ENCODE measurements around the gene PLSCR3. TPM values are rescaled to one million over a fixed set of nuclear protein-coding genes. Genes with fewer than 3 reads are reported as not detected.

PLSCR3 gene
- total RNA-seq, 1 donor from 2014 or later, result 6.6 TPM

- peak within 1 kb of the TSS; percentile 67 for H3K9ac ChIP-seq
- no peaks in the 10 kb centered on the region for H3K79me2 ChIP-seq (ENCODE audit: low read depth)
- peaks cover 8% of the 10 kb centered on the region for H3K27me3 ChIP-seq
- Mint-ChIP-seq H3K36me3 (no peaks in the 10 kb centered on the region), H3K9me3 (no peaks in the 10 kb centered on the region), H3K4me3 (peak within 1 kb of the TSS; percentile 91), H3K4me1 (peaks cover 55% of the 10 kb centered on the region), H3K27me3 (ENCODE audit: insufficient read depth, low read depth) (peaks cover 10% of the 10 kb centered on the region), H3K27ac (peak within 1 kb of the TSS; percentile 92)
- H3K36me3 ChIP-seq, result no peaks in the 10 kb centered on the region
- H4K20me1 ChIP-seq (ENCODE audit: low read depth), result peaks cover 7% of the 10 kb centered on the region
- peak within 1 kb of the TSS; percentile 78 for H3K27ac ChIP-seq
- peak within 1 kb of the TSS; percentile 88 for H3K4me2 ChIP-seq
- no peak within 1 kb of the TSS for H2AFZ ChIP-seq (replicated peaks)
- DNase-seq (ENCODE audit: low spot score), result peak; percentile 96
- peaks cover 9% of the 10 kb centered on the region for H3K4me1 ChIP-seq
- H3F3A ChIP-seq (ENCODE audit: low read depth), result peaks cover 45% of the 10 kb centered on the region
- H3K4me3 ChIP-seq, result peak within 1 kb of the TSS; percentile 79
- TF ChIP-seq, protein P1, sequence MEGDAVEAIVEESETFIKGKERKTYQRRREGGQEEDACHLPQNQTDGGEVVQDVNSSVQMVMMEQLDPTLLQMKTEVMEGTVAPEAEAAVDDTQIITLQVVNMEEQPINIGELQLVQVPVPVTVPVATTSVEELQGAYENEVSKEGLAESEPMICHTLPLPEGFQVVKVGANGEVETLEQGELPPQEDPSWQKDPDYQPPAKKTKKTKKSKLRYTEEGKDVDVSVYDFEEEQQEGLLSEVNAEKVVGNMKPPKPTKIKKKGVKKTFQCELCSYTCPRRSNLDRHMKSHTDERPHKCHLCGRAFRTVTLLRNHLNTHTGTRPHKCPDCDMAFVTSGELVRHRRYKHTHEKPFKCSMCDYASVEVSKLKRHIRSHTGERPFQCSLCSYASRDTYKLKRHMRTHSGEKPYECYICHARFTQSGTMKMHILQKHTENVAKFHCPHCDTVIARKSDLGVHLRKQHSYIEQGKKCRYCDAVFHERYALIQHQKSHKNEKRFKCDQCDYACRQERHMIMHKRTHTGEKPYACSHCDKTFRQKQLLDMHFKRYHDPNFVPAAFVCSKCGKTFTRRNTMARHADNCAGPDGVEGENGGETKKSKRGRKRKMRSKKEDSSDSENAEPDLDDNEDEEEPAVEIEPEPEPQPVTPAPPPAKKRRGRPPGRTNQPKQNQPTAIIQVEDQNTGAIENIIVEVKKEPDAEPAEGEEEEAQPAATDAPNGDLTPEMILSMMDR (IDR thresholded peaks at IDR 0.05), result peak; percentile 62
- no peak for TF ChIP-seq EZH2 (IDR thresholded peaks at IDR 0.05)
- H3K9me3 ChIP-seq (ENCODE audit: low read depth), result no peaks in the 10 kb centered on the region
Measured at GRCh38 chr17:7351665-7352502, 42.4 kb downstream of the PLSCR3 start, which contains the start of gene KCTD11. Gene KCTD11 (plus strand): TSS chr17:7352162.

- peaks cover 8% of the 10 kb centered on the region for H3K27me3 ChIP-seq
- H3K27ac ChIP-seq, result no peak overlapping the region
- H2AFZ ChIP-seq (replicated peaks), result no peak overlapping the region
- no peak overlapping the region for H3K4me3 ChIP-seq
- H3K27ac Mint-ChIP-seq, result no peak overlapping the region
- peaks cover 9% of the 10 kb centered on the region for H3K4me1 ChIP-seq
- no peaks in the 10 kb centered on the region for H3K79me2 ChIP-seq (ENCODE audit: low read depth)
- peak overlapping the region; percentile 91 for H3K4me3 Mint-ChIP-seq
- no peaks in the 10 kb centered on the region for H3K9me3 Mint-ChIP-seq
- H3F3A ChIP-seq (ENCODE audit: low read depth), result peaks cover 46% of the 10 kb centered on the region
- no peaks in the 10 kb centered on the region for H3K36me3 ChIP-seq
- H3K9me3 ChIP-seq (ENCODE audit: low read depth), result no peaks in the 10 kb centered on the region
- no peak for DNase-seq (ENCODE audit: low spot score)
- H3K9ac ChIP-seq, result no peak overlapping the region
- H3K4me2 ChIP-seq, result no peak overlapping the region
- H3K4me1 Mint-ChIP-seq, result peaks cover 35% of the 10 kb centered on the region
- H4K20me1 ChIP-seq (ENCODE audit: low read depth), result peaks cover 7% of the 10 kb centered on the region
- no peaks in the 10 kb centered on the region for H3K36me3 Mint-ChIP-seq
- TF ChIP-seq EZH2phosphoT487 (IDR thresholded peaks at IDR 0.05) (no peak), EZH2 (IDR thresholded peaks at IDR 0.05) (no peak)
- TF ChIP-seq, protein P1 (IDR thresholded peaks at IDR 0.05), result no peak
- H3K27me3 Mint-ChIP-seq (ENCODE audit: insufficient read depth, low read depth), result peaks cover 9% of the 10 kb centered on the region
Measured at GRCh38 chr17:7348478-7349242, 45.7 kb downstream of the PLSCR3 start.

GRCh38 chr17:7347630-7348477 lies 46.5 kb downstream of the PLSCR3 start:
- DNase-seq (ENCODE audit: low spot score), result no peak
- Histone ChIP-seq H3K27ac (no peak overlapping the region), H3K4me3 (no peak overlapping the region), H3K4me2 (no peak overlapping the region), H3K79me2 (ENCODE audit: low read depth) (no peaks in the 10 kb centered on the region), H3K36me3 (no peaks in the 10 kb centered on the region), H3F3A (ENCODE audit: low read depth) (peaks cover 46% of the 10 kb centered on the region), H3K4me1 (peaks cover 9% of the 10 kb centered on the region), H4K20me1 (ENCODE audit: low read depth) (peaks cover 7% of the 10 kb centered on the region), H3K9me3 (ENCODE audit: low read depth) (no peaks in the 10 kb centered on the region), H3K9ac (no peak overlapping the region), H2AFZ (replicated peaks) (no peak overlapping the region), H3K27me3 (peaks cover 8% of the 10 kb centered on the region)
- Mint-ChIP-seq H3K27me3 (ENCODE audit: insufficient read depth, low read depth) (peaks cover 9% of the 10 kb centered on the region), H3K4me3 (peak overlapping the region; percentile 73), H3K9me3 (no peaks in the 10 kb centered on the region), H3K36me3 (no peaks in the 10 kb centered on the region), H3K4me1 (peaks cover 28% of the 10 kb centered on the region), H3K27ac (no peak overlapping the region)
- TF ChIP-seq EZH2phosphoT487 (IDR thresholded peaks at IDR 0.05), result no peak

Data from neural progenitor cell (in vitro differentiated cells).